ENCODE data around the gene SDK1.

- TF ChIP-seq CTCF (IDR thresholded peaks at IDR 0.05): no peak
- no peak for TF ChIP-seq POLR2A (IDR thresholded peaks at IDR 0.05)
- TF ChIP-seq EP300 (IDR thresholded peaks at IDR 0.05): no peak
Measured at GRCh38 chr7:3537210-3537875, 236.3 kb downstream of the SDK1 start.
